Measurements from ENCODE around the gene PCGF5. TPM values are rescaled to one million over a fixed set of nuclear protein-coding genes. Genes with fewer than 3 reads are reported as not detected.
"Not testable (repeated sequence)": the region's sequence is repeated elsewhere in the genome, so short reads cannot be mapped to it uniquely, and the experiment has no call there.

Gene PCGF5
- total RNA-seq, 1 donor from 2014 or later = 36.6 TPM

DNA sequence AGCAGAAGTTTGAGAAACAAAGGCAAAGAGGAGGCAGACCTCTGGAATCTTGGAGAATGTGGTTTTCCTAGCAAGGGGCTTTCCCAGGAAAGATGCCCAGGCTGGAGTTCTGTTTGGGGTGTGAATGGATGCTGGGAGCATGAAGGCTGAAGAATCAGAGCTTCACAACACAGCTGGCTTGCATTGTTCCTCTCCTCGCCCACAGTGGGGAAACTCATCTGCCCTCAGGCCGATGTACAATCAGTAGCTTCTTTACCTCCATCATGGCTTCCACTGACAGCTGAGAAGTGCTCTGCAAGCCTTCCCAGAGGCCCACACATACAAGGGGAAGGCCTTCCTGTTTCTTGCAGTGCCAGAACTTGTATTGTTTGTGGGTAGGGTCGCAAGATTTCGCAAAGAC lies 98.9 kb downstream of the PCGF5 start:
- Histone ChIP-seq H3K27me3 (ENCODE audit: control insufficient read depth, insufficient read depth, low read length) (no peaks in the 10 kb centered on the region), H3K4me3 (ENCODE audit: low read depth, low read length) (no peak overlapping the region), H3K36me3 (ENCODE audit: control insufficient read depth, insufficient read depth, low read length) (no peaks in the 10 kb centered on the region)
- TF ChIP-seq, protein P1, sequence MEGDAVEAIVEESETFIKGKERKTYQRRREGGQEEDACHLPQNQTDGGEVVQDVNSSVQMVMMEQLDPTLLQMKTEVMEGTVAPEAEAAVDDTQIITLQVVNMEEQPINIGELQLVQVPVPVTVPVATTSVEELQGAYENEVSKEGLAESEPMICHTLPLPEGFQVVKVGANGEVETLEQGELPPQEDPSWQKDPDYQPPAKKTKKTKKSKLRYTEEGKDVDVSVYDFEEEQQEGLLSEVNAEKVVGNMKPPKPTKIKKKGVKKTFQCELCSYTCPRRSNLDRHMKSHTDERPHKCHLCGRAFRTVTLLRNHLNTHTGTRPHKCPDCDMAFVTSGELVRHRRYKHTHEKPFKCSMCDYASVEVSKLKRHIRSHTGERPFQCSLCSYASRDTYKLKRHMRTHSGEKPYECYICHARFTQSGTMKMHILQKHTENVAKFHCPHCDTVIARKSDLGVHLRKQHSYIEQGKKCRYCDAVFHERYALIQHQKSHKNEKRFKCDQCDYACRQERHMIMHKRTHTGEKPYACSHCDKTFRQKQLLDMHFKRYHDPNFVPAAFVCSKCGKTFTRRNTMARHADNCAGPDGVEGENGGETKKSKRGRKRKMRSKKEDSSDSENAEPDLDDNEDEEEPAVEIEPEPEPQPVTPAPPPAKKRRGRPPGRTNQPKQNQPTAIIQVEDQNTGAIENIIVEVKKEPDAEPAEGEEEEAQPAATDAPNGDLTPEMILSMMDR (IDR thresholded peaks at IDR 0.05; ENCODE audit: insufficient read depth, low read length, poor library complexity, severe bottlenecking) = no peak
- no peak for DNase-seq (ENCODE audit: low read depth)

GRCh38 chr10:91323293-91323905 lies 102.9 kb downstream of the PCGF5 start:
- not testable (repeated sequence) for H3K4me3 ChIP-seq (ENCODE audit: low read depth, low read length); DNase-seq (ENCODE audit: low read depth); H3K27me3 ChIP-seq (ENCODE audit: control insufficient read depth, insufficient read depth, low read length); H3K36me3 ChIP-seq (ENCODE audit: control insufficient read depth, insufficient read depth, low read length)

- DNase-seq (ENCODE audit: low read depth) = no peak
- H3K4me3 ChIP-seq (ENCODE audit: low read depth, low read length) = no peak overlapping the region
- TF ChIP-seq, protein P1 (IDR thresholded peaks at IDR 0.05; ENCODE audit: insufficient read depth, low read length, poor library complexity, severe bottlenecking) = no peak
- H3K36me3 ChIP-seq (ENCODE audit: control insufficient read depth, insufficient read depth, low read length) = no peaks in the 10 kb centered on the region
- H3K27me3 ChIP-seq (ENCODE audit: control insufficient read depth, insufficient read depth, low read length) = no peaks in the 10 kb centered on the region
Measured at GRCh38 chr10:91328320-91328984, 108.0 kb downstream of the PCGF5 start.

Other genes starting within 250 kb of the PCGF5 start
- 7.2 and 10.4 TPM in 2 replicates for gene HECTD2, start 189.7 kb downstream of the PCGF5 start, total RNA-seq